Measurements from ENCODE around the gene ZNF710.
"Not testable (repeated sequence)": the region's sequence is repeated elsewhere in the genome, so short reads cannot be mapped to it uniquely, and the experiment has no call there.

The ZNF710 gene

DNA sequence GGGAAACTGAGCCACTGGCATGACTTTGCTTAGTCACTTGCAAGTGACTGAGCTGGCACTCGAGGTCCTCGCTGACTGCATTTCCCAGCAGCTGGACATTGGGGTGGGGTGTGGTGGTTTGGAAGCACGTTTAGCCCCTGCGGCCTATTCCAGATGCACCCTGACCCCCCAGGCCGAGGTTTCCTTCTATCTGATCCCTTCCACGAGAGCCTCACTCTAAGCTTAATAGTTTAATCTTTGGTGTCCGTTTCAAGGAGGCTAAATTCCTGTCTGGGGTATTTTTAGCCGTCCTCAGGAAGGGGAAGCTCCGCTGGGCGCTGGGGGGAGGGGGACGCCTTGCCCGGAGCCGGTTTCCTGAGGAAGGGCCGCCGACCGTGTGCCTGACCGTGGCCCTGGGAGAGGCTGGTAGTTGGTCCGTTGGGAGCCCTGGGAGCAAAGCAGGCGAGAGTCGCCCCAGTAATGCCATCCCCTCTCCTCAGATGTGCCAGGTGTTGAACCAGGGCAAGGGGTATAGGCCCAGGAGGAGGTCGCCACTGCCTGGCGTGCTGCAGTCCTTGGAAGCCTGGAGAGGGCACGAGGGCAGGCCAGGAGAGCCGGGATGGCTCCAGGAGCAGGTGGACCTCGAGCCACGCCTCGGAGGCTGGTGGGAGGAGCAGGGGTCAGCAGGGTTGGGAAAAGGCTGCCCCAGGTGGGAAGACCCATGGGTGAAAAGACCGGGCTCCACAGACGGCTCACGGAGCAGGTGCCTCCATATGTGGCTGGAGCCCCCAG is 64.0 kb downstream of the ZNF710 start:
- peak in 6 of 42 donors; percentile 43 to 61 (median 50) for DNase-seq
- intact Hi-C loops (cut with DNase I), result loop anchor here (5.0 to 10.0 kb wide), 2 partner anchors 60 to 158 kb away; partner anchors contain the start of gene ZNF710

DNA sequence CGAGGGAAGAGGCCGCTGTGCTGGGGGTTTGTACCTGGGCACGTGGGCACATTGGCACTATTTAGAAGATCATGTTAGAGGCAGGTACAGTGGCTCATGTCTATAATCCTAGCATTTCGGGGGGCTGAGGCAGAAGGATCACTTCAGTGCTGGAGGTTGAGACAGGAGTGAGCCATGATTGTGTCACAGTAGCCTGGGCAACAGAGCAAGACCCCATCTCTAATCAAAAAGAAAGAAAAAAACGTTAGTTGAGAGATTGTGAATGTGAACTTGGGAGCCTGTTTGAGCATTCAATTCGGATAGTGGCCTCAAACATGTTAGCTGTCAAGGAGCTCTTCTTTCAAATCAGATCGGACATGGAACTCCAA is 64.5 kb downstream of the ZNF710 start:
- no peak for DNase-seq
- intact Hi-C loops (cut with DNase I), result loop anchor here (5.0 to 10.0 kb wide), 2 partner anchors 61 to 158 kb away; partner anchors contain the start of gene ZNF710

DNA sequence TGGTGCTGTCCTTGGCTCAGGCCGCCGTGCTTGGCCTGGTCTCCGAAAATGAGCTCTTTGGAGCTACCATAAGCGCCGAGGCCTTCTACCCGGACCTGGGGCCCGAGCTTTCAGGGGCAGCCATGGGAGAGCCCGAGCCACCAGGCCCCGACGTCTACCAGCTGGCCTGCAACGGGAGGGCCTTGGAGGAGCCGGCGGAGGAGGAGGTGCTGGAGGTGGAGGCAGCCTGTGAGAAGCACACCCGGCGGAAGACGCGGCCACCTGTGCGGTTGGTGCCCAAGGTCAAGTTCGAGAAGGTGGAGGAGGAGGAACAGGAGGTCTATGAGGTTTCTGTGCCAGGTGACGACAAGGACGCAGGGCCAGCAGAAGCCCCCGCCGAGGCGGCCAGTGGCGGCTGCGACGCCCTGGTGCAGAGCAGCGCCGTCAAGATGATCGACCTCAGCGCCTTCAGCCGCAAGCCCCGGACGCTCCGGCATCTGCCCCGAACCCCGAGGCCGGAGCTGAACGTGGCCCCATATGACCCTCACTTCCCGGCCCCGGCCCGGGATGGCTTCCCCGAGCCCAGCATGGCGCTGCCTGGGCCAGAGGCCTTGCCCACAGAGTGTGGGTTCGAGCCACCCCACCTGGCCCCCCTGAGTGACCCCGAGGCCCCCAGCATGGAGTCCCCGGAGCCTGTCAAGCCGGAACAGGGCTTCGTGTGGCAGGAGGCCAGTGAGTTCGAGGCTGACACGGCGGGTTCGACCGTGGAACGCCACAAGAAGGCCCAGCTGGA is 66.2 kb downstream of the ZNF710 start:
- intact Hi-C loops (cut with DNase I), result loop anchor here (5.0 to 10.0 kb wide), 2 partner anchors 63 to 160 kb away; partner anchors contain the start of gene ZNF710
- DNase-seq, result no peak

DNA sequence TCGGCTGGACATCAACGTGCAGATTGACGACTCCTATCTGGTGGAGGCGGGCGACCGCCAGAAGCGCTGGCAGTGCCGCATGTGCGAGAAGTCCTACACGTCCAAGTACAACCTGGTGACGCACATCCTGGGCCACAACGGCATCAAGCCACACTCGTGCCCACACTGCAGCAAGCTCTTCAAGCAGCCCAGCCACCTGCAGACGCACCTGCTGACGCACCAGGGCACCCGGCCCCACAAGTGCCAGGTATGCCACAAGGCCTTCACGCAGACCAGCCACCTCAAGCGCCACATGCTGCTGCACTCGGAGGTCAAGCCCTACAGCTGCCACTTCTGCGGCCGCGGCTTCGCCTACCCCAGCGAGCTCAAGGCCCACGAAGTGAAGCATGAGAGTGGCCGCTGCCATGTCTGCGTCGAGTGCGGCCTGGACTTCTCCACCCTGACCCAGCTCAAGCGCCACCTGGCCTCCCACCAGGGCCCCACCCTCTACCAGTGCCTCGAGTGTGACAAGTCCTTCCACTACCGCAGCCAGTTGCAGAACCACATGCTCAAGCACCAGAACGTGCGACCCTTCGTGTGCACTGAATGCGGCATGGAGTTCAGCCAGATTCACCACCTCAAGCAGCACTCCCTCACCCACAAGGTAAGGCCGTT is 67.0 kb downstream of the ZNF710 start:
- intact Hi-C loops (cut with DNase I), result loop anchor here (5.0 to 10.0 kb wide), 2 partner anchors 63 to 161 kb away; partner anchors contain the start of gene ZNF710

DNA sequence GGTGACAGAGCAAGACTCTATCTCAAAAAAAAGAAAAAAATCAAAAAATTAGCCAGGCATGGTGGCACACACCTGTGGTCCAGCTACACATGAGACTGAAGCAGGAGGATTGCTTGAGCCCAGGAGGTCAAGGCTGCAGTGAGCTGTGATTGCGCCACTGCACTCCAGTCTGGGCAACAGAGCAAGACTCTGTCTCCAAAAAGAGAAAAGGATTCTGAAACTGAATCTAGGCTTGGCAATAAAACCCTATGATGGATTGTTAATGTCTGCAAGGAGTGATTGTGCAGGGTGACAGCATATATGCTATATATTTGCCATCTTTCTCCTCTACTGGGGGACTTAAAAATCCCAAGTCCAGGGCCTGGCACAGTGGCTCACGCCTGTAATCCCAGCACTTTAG is 69.5 kb downstream of the ZNF710 start:
- not testable (repeated sequence) for DNase-seq
- intact Hi-C loops (cut with DNase I), result loop anchor here (10.0 kb wide), 1 partner anchor 316 kb away; the partner anchor contains the start of gene MESP1

More for the DNA sequence above, 67.0 kb downstream of the ZNF710 start:
- no peak for DNase-seq

DNA sequence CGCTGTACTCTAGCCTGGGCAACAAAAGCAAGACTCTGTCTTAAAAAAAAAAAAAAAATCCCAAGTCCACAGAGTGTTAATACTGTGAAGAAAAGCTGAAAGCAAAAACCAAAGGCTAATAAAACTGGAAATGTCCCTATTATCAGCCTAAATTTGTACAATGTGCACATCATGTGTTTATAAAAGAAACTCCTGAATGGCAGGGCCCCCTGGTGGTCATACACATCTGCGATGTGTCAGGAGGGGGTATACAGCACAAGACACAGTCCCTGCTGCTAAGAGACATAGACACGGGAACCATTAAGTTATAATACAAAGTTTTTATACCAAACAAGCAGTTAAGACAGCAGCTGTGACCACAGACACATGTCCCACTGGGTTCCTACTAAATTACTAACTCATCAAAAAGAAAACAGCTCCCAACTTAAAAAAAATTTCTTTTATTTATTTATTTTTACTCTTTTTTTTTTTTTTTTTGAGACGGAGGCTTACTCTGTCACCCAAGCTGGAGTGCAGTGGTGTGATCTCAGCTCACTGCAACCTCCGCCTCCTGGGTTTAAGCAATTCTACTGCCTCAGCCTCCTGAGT is 70.2 kb downstream of the ZNF710 start:
- intact Hi-C loops (cut with DNase I), result loop anchor here (10.0 kb wide), 1 partner anchor 317 kb away; the partner anchor contains the start of gene MESP1
- peak; percentile 63 to 92 (median 84) for DNase-seq

DNA sequence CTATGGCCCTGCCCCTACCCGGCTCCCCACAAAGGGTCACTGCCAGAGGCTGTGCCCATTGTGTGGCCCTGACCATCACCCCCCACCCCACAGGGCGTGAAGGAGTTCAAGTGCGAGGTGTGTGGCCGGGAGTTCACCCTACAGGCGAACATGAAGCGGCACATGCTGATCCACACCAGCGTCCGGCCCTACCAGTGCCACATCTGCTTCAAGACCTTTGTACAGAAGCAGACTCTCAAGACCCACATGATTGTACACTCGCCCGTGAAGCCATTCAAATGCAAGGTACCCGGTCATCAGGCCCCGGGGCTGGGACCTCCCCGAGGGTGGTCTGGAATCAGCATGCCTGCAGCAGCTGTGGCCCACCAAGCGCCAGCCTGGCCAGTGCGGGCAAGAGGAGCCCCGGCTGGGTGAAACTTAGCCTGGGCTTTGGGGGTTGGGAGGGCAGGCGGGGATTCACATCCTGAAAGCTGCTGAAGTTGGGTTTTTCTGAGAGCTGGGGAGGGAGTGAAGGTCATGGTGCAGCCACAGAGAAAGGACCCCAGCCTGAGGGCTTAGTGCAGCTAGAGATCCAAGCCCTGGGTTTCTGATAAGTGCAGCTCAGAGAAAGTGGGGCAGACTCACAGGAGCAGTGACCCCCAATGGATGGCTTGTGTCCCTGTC is 72.0 kb downstream of the ZNF710 start:
- no peak for DNase-seq
- intact Hi-C loops (cut with DNase I), result loop anchor here (10.0 kb wide), 1 partner anchor 318 kb away; the partner anchor contains the start of gene MESP1

DNA sequence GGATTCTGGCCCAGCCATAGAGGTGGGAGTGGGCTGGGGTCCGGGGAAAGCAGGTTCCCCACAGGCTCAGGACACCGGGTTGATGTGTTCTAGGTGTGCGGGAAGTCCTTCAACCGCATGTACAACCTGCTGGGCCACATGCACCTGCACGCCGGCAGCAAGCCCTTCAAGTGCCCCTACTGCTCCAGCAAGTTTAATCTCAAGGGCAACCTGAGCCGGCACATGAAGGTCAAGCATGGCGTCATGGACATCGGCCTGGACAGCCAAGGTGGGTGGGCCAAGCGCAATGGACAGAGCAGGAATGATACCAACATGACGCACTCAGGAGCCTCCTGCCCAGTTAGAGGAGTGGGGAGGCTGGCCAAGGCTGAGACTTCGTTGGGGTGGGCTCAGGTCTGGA is 72.9 kb downstream of the ZNF710 start:
- intact Hi-C loops (cut with DNase I), result loop anchor here (10.0 kb wide), 1 partner anchor 319 kb away; the partner anchor contains the start of gene MESP1
- no peak for DNase-seq

DNA sequence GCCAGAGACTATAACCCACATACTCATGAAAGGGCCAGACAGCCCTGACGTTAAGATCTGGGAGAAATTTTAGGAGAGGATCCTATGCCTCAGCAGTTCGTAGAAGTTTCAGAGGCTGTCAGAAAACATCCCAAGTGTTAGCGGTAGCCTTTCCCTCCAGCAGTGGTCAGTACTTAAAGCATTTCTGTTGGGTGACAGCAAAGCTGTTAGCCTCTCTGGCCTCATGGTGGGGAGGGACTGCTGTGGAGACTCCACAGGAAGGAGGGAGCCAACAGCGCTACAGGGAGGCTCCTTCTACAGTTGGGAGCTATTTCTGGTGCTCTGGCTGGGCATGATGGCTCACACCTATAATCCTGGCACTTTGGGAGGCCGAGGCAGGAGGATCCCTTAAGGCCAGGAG is 73.8 kb downstream of the ZNF710 start:
- intact Hi-C loops (cut with DNase I), result loop anchor here (10.0 kb wide), 1 partner anchor 320 kb away; the partner anchor contains the start of gene MESP1
- DNase-seq, result no peak

DNA sequence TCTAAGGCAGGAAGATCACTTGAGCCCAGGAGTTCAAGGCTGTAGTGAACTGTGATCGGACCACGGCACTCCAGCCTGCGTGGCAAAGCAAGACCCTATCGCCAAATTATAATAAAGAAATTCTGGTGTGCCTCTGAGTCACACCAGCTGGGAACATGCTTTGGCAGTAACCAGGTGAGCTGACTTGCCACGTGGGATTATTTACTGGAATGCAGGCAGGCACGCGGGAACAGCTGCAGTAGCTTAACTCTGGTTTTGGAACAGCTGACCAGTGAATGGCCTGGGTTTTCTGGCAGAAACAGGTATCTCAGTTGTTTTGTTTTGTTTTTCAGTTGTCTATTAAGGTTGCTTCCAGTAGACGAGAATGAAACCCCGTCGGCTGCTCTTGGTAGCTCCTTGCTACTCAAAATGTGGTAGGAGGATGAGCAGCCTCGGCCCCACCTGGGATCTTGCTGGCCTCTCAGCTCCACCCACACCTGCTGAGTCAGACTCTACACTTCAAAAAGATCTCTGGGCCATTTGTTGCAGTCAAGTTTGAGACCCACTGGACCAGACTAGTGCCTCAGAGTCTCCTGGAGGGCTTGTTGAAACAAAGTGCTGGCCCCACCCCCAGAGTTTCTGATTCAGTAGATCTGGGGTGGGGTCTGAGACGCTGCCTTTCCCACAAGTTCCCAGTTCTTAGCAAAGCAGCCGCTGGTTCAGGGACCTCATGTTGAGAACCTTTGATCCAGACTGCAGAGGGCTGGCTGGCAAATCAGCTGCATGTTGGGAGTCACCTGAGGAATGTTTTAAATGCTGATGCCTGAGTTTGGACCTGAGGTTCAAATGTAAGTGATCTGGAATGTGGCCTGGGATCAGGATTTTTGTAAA is 74.5 kb downstream of the ZNF710 start:
- intact Hi-C loops (cut with DNase I), result loop anchor here (10.0 kb wide), 1 partner anchor 321 kb away; the partner anchor contains the start of gene MESP1
- peak in 23 of 42 donors; percentile 33 to 83 (median 55) for DNase-seq

DNA sequence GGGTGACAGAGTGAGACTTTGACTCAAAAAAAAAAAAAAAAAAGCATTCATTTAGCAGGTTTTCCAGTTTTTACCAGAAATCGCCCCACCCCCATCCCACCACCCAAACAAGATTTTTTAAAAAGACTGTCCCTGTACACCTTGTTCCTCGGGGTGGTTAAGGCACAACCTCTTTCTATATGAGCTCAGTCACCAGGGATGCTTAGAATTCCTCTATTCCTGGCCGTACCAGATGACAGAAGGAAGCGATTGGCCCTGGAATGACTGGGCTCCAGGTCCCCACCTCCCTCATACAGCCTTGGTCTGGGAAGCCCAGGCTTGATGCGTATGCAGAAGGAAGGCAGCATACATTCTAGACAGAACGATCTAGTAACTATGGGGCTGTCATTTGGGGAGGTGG is 75.6 kb downstream of the ZNF710 start:
- intact Hi-C loops (cut with DNase I), result loop anchor here (10.0 kb wide), 1 partner anchor 322 kb away; the partner anchor contains the start of gene MESP1
- no peak for DNase-seq

DNA sequence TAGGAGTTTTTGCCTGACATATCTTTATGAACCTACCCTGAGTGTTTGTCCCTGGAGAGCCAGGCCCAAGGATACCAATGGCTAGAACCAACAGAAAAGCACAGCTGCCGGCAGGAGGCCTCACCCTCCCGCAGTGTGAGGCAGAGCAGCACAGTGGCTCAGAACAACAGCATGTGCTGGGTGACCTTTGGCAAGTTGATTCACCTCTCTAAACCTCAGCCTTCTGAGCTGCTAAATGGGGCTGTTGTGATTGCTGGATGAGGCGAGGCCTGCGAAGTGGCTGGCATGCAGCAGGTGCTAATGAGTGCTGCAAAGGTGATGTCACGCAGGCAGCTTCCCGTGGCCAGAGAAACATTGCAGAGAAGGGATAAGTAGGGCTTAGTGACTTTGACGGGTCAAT is 77.8 kb downstream of the ZNF710 start:
- no peak for DNase-seq
- intact Hi-C loops (cut with DNase I), result loop anchor here (10.0 kb wide), 1 partner anchor 324 kb away; the partner anchor contains the start of gene MESP1

DNA sequence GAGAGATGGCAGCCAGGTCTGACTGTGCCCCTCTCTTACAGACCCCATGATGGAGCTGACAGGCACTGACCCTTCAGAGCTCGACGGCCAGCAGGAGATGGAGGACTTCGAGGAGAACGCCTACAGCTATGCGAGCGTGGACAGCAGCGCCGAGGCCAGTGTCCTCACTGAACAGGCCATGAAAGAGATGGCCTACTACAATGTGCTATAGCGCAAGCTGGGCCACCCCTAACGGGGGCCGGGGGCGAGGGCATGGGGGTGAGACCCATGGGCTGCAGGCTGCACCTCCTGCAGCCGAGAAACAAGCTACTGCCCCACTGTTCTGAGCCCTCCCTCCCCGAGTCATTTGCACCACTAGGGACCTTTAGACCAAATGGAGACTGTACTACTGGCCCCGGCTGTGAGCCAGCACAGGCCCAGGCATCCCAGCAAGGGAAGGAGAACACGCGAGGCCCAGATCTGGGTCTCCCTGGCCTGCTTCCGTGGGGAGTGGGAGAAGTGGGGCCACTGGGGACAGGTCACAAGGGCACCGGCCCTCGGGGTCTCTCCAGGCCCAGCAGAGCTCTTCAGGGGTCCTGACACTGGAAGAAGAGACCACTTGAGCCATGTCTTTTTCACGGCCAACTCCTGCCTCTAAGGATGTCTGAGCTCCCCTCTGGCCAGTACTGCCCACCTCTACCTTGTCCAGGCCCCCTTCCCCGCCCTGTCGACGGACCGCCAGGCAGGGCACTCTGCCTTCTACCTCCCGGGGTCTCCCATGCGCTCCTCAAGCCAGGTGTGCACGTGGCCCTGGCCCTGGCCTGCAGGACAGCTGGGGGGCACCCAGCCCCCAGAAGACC is 78.7 kb downstream of the ZNF710 start:
- intact Hi-C loops (cut with DNase I), result loop anchor here (10.0 kb wide), 1 partner anchor 325 kb away; the partner anchor contains the start of gene MESP1
- no peak for DNase-seq

DNA sequence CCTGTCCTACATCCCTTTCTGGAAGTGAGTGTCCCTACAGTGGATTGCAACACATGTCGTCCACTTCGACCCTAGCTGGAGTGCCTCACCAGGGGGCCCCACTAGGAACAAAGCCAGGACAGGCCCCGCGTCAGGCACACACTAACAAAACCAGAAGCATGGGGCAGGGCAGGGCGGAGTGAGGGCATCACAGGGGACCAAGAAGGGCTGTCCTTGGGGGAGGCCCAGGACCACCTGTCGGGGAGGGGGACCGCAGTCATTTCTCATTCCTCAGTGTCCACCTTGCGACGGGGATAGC is 79.3 kb downstream of the ZNF710 start:
- intact Hi-C loops (cut with DNase I), result no loop called here
- no peak for DNase-seq

DNA sequence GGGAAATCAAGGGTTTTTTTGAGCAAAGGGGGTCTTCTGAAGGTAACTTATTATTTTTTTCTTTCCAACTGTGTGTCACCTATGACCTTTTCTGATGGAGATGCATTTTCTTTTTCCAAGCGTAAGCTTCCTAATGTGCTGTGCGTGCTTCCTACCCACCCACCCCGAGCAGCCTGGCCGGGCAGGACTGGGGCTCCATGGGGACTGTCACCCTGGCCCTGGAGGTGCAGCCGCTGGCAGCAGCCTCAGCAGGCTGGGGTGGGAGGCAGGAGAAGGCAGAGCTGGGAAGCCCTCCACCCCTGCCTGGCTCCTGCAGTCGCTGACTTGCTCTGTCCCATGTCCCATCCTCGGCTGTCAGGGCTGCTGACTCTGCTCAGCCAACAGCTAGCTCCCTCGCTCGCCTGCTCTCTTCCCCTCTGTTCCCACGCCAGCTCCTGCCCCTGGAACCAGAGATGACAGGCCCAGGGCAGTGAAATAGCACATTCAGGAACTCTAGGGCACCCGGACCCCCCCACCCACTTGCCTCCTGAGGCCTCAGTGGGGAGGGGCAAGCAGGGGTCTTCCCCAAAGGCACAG is 79.8 kb downstream of the ZNF710 start:
- intact Hi-C loops (cut with DNase I), result no loop called here
- peak in 11 of 42 donors; percentile 17 to 61 (median 43) for DNase-seq

DNA sequence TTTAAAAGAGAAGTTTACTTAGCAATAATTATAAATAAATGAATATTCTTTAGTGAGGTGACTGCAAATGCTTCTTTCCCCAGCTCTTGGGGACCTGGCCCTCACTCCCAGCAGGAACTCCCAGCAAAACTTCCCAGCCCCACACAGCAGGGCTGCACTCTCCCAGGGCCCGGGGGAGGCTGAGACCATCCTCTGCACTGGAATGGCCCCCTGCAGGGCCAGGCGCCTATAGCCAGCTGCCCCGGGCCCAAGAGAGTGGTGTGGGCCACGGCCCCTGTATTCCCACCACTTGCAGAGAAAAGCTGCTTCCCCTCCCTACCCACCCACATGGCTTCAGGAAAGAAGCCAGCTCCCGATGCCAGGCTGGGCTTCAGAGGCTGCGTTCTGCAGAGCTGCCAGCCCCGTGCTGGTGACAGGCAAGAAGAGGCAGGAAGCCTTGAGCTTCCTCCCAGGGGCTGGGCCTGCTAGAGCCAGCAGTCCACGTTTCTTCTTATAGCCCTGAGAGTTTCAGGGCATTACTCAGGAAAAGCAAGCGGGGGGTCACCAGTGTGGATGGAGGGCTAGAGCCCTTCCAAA is 81.1 kb downstream of the ZNF710 start:
- peak in 40 of 42 donors; percentile 46 to 87 (median 72) for DNase-seq
- intact Hi-C loops (cut with DNase I), result no loop called here

Measured in head of caudate nucleus (tissue), 42 donors.